ENCODE measurements around the gene ATP23.

Gene ATP23

GRCh38 chr12:57936513-57936883 is 4.9 kb upstream of the ATP23 start:
- Histone ChIP-seq H3K27me3 (ENCODE audit: insufficient read depth, poor library complexity, severe bottlenecking) (no peaks in the 10 kb centered on the region), H3K4me3 (replicated peaks; ENCODE audit: insufficient read depth, low read length) (no peak overlapping the region), H3K27ac (replicated peaks) (peak overlapping the region; percentile 100)
- DNase-seq (ENCODE audit: low read depth in 1 of 2, low spot score in 1 of 2), result no peak
- TF ChIP-seq GABPA (IDR thresholded peaks at IDR 0.05; ENCODE audit: low read depth) (no peak), POLR2AphosphoS5 (IDR thresholded peaks at IDR 0.05; ENCODE audit: low read depth) (no peak), SPI1 (IDR thresholded peaks at IDR 0.05; ENCODE audit: borderline replicate concordance, low read depth) (no peak), REST (IDR thresholded peaks at IDR 0.05; ENCODE audit: insufficient replicate concordance, low read depth) (no peak), CTCF (IDR thresholded peaks at IDR 0.05; ENCODE audit: insufficient read depth, low read length) (no peak)

- no peak for TF ChIP-seq GABPA (IDR thresholded peaks at IDR 0.05; ENCODE audit: low read depth)
- TF ChIP-seq POLR2AphosphoS5 (IDR thresholded peaks at IDR 0.05; ENCODE audit: low read depth), result peak; percentile 80
- no peak for TF ChIP-seq CTCF (IDR thresholded peaks at IDR 0.05; ENCODE audit: insufficient read depth, low read length)
- TF ChIP-seq REST (IDR thresholded peaks at IDR 0.05; ENCODE audit: insufficient replicate concordance, low read depth), result peak; percentile 13
- no peak overlapping the region for H3K4me3 ChIP-seq (replicated peaks; ENCODE audit: insufficient read depth, low read length)
- H3K27me3 ChIP-seq (ENCODE audit: insufficient read depth, poor library complexity, severe bottlenecking), result no peaks in the 10 kb centered on the region
- DNase-seq (ENCODE audit: low read depth in 1 of 2, low spot score in 1 of 2), result peak; percentile 61 to 92
- H3K27ac ChIP-seq (replicated peaks), result peak overlapping the region; percentile 100
Measured at GRCh38 chr12:57939291-57939690, 2.1 kb upstream of the ATP23 start.

GRCh38 chr12:57940052-57940914 is 1.1 kb upstream of the ATP23 start:
- Histone ChIP-seq H3K27me3 (ENCODE audit: insufficient read depth, poor library complexity, severe bottlenecking) (no peaks in the 10 kb centered on the region), H3K27ac (replicated peaks) (peak overlapping the region; percentile 100), H3K4me3 (replicated peaks; ENCODE audit: insufficient read depth, low read length) (peak overlapping the region; percentile 35)
- TF ChIP-seq CTCF (IDR thresholded peaks at IDR 0.05; ENCODE audit: insufficient read depth, low read length), result no peak
- no peak for TF ChIP-seq POLR2AphosphoS5 (IDR thresholded peaks at IDR 0.05; ENCODE audit: low read depth)
- TF ChIP-seq SPI1 (IDR thresholded peaks at IDR 0.05; ENCODE audit: borderline replicate concordance, low read depth), result no peak
- no peak for TF ChIP-seq REST (IDR thresholded peaks at IDR 0.05; ENCODE audit: insufficient replicate concordance, low read depth)
- TF ChIP-seq GABPA (IDR thresholded peaks at IDR 0.05; ENCODE audit: low read depth), result no peak
- peak in 1 of 2 experiments; percentile 26 for DNase-seq (ENCODE audit: low read depth in 1 of 2, low spot score in 1 of 2)
